HG02798 (cell line): ENCODE data around the gene PRUNE1.

Source experiments
- ATAC-seq: cut with Tn5 transposase; IDR thresholded peaks from one replicate; pipeline ENCODE4 v1.9.1; 2021; ENCODE audit warnings: mild to moderate bottlenecking; ENCODE audit not compliant: unreplicated experiment, poor library complexity

The PRUNE1 gene

GRCh38 chr1:151070474-151071276, 62.4 kb downstream of the PRUNE1 start, which contains the start of gene GABPB2:
GABPB2 (plus strand) TSS chr1:151070761; CDS start chr1:151088190, 17,429 bp downstream.
- peak; percentile 82 for ATAC-seq

- ATAC-seq: no peak
Measured at GRCh38 chr1:151072224-151072623, 64.0 kb downstream of the PRUNE1 start.
